Right lobe of liver (tissue), 4 donors: ENCODE results near the gene USP6NL.

Source experiments
- CTCF ChIP-seq, 4 donors: fragments of 200-600 bp in 3 of 4; fragments of 450-650 bp in 1 of 4; IDR thresholded peaks; one replicate each; pipeline versions ENCODE4 v1.5.1 to v1.8.0; 2016 to 2022; ENCODE audit warnings: antibody characterized with exemption in 4 of 4, mild to moderate bottlenecking in 2 of 4
- POLR2A ChIP-seq: fragments of 450-650 bp; IDR thresholded peaks from one replicate; pipeline ENCODE4 v1.6.1; 2017; ENCODE audit warnings: antibody characterized with exemption, mild to moderate bottlenecking
- donor health status: DM: no; HTN: no; CAD: no.
- donor health status: DM: no; HTN: no; CAD: no.
- donor health status: DM: no; HTN: yes; CAD: no.

GRCh38 chr10:11463111-11463510 lies 148.3 kb downstream of the USP6NL start:
- TF ChIP-seq CTCF (IDR thresholded peaks at IDR 0.05), result no peak
- no peak for TF ChIP-seq POLR2A
